IMR-90 (cell line): ENCODE results near the gene TTC28. TPM values are rescaled to one million over a fixed set of nuclear protein-coding genes. Genes with fewer than 3 reads are reported as not detected.

Experiments used
- ATAC-seq: fragments of 200-7000 bp; cut with Tn5 transposase; 2 replicates; pipeline ENCODE4 v1.9.1; 2020; ENCODE audit warnings: low read depth, mild to moderate bottlenecking, moderate library complexity
- BruUV-seq: library from RNA; stranded (reverse); fragments of 400-500 nt; replicated peaks from 2 replicates; lab custom pipeline; 2021; lab: Mats Ljungman, UMichigan
- CTCF ChIA-PET: fragments of 300-600 bp; formaldehyde crosslinking; extraction: SDS; loops from one replicate; lab custom pipeline; 2021; ENCODE audit warnings: antibody characterized with exemption; lab: Yijun Ruan, JAX
- POLR2A ChIA-PET: fragments of 300-600 bp; sonication (Branson Sonifier 250); formaldehyde crosslinking; loops from one replicate; lab custom pipeline; 2022; ENCODE audit warnings: antibody characterized with exemption; ENCODE audit not compliant: unreplicated experiment; lab: Charles Lee
- DNase-seq: peaks from one replicate; pipeline ENCODE4 v3.0.0; 2013
- H2AFZ ChIP-seq: replicated peaks from 2 replicates; pipeline ENCODE3; 2013; ENCODE audit warnings: low read length, mild to moderate bottlenecking; ENCODE audit not compliant: poor library complexity
- H2AK5ac ChIP-seq: 2 replicates; pipeline ENCODE4 v1.6.1; 2013; ENCODE audit warnings: low read depth, low read length, inconsistent platforms
- H2AK9ac ChIP-seq: replicated peaks from 2 replicates; pipeline ENCODE3; 2013; ENCODE audit warnings: mild to moderate bottlenecking, low read depth, low read length, moderate library complexity; ENCODE audit not compliant: poor library complexity
- H2BK120ac ChIP-seq: 2 replicates; pipeline ENCODE4 v1.6.1; 2013; ENCODE audit warnings: low read depth, low read length, inconsistent platforms
- H2BK15ac ChIP-seq: 3 replicates; pipeline ENCODE4 v1.6.1; 2013; ENCODE audit warnings: low read depth, low read length, inconsistent platforms
- H2BK20ac ChIP-seq: 2 replicates; pipeline ENCODE4 v1.6.1; 2013; ENCODE audit warnings: low read depth, mild to moderate bottlenecking, inconsistent platforms, low read length, moderate library complexity
- H2BK5ac ChIP-seq: 2 replicates; pipeline ENCODE4 v1.6.1; 2013; ENCODE audit warnings: mild to moderate bottlenecking, low read depth, low read length, inconsistent platforms; ENCODE audit not compliant: poor library complexity, severe bottlenecking
- H3K14ac ChIP-seq: replicated peaks from 2 replicates; pipeline ENCODE4 v1.6.1; 2013; ENCODE audit warnings: low read depth, low read length, inconsistent platforms
- H3K18ac ChIP-seq: 2 replicates; pipeline ENCODE4 v1.6.1; 2013; ENCODE audit warnings: low read depth, low read length, control low read depth
- H3K23ac ChIP-seq: 2 replicates; pipeline ENCODE4 v1.6.1; 2013; ENCODE audit warnings: low read depth, low read length, inconsistent platforms
- H3K27ac ChIP-seq: 2 replicates; pipeline ENCODE4 v1.5.1; 2013; ENCODE audit warnings: mild to moderate bottlenecking, control low read depth, low read length; ENCODE audit not compliant: insufficient read depth
- H3K27me3 ChIP-seq: 2 replicates; pipeline ENCODE4 v1.6.1; 2013; ENCODE audit warnings: low read length; ENCODE audit not compliant: control insufficient read depth, insufficient read depth
- H3K36me3 ChIP-seq: 2 replicates; pipeline ENCODE4 v1.6.1; 2013; ENCODE audit warnings: low read length, mixed read lengths; ENCODE audit not compliant: control insufficient read depth, insufficient read depth
- H3K4ac ChIP-seq: 2 replicates; pipeline ENCODE4 v1.6.1; 2013; ENCODE audit warnings: low read depth, low read length, inconsistent platforms
- H3K4me1 ChIP-seq: 2 replicates; pipeline ENCODE4 v1.6.1; 2013; ENCODE audit warnings: low read length, mixed read lengths; ENCODE audit not compliant: control insufficient read depth, insufficient read depth
- H3K4me2 ChIP-seq: 2 replicates; pipeline ENCODE4 v1.6.1; 2013; ENCODE audit warnings: low read depth, mild to moderate bottlenecking, control low read depth, low read length, moderate library complexity
- H3K4me3 ChIP-seq: 2 replicates; pipeline ENCODE4 v1.5.1; 2013; ENCODE audit warnings: low read depth, mild to moderate bottlenecking, control low read depth, low read length, moderate library complexity; ENCODE audit not compliant: insufficient read depth
- H3K56ac ChIP-seq: 2 replicates; pipeline ENCODE4 v1.6.1; 2013; ENCODE audit warnings: low read length, inconsistent platforms; ENCODE audit not compliant: insufficient read depth; ENCODE audit errors: extremely low read depth
- H3K79me1 ChIP-seq, 2 experiments: 2 replicates each; pipeline ENCODE4 v1.6.1; 2013; ENCODE audit warnings: low read length in 2 of 2, inconsistent platforms in 1 of 2, low read depth in 1 of 2
- H3K9ac ChIP-seq: 2 replicates; pipeline ENCODE4 v1.6.1; 2013; ENCODE audit warnings: low read depth, low read length, control low read depth
- H3K9me1 ChIP-seq: 2 replicates; pipeline ENCODE4 v1.6.1; 2013; ENCODE audit warnings: low read length, inconsistent platforms; ENCODE audit not compliant: insufficient read depth
- H3K9me3 ChIP-seq: 2 replicates; pipeline ENCODE4 v1.6.1; 2013; ENCODE audit warnings: low read length; ENCODE audit not compliant: control insufficient read depth, insufficient read depth
- H4K20me1 ChIP-seq: 2 replicates; pipeline ENCODE4 v1.6.1; 2013; ENCODE audit warnings: low read length, inconsistent platforms; ENCODE audit not compliant: insufficient read depth
- H4K5ac ChIP-seq: 2 replicates; pipeline ENCODE4 v1.6.1; 2013; ENCODE audit warnings: mild to moderate bottlenecking, low read depth, low read length, control low read depth
- H4K8ac ChIP-seq, 2 experiments: 2 replicates each; pipeline ENCODE4 v1.6.1; 2013; ENCODE audit warnings: low read depth in 2 of 2, low read length in 2 of 2, control low read depth in 1 of 2, inconsistent platforms in 1 of 2
- H4K91ac ChIP-seq: 2 replicates; pipeline ENCODE4 v1.6.1; 2013; ENCODE audit warnings: low read depth, low read length, inconsistent platforms; ENCODE audit not compliant: insufficient read depth
- BHLHE40 ChIP-seq: fragments of 150-350 bp; IDR thresholded peaks from 2 replicates; pipeline ENCODE4 v1.6.1; 2016; ENCODE audit warnings: mild to moderate bottlenecking, low read depth, low read length
- RCOR1 ChIP-seq: IDR thresholded peaks from 2 replicates; pipeline ENCODE4 v1.6.1; 2012; ENCODE audit warnings: mild to moderate bottlenecking, low read length, improper control_type of control experiment; ENCODE audit not compliant: insufficient replicate concordance
- SMC3 ChIP-seq: fragments of 150-350 bp; IDR thresholded peaks from 2 replicates; pipeline ENCODE4 v1.6.1; 2016; ENCODE audit warnings: low read depth, mild to moderate bottlenecking, antibody characterized with exemption, low read length, moderate library complexity
- WGBS, 2 experiments: methylation state at CpG; one replicate each; pipeline versions ENCODE4 v1.1.5 to v1.1.7; 2013; ENCODE audit warnings: missing lambda C conversion rate in 2 of 2; ENCODE audit not compliant: insufficient read length in 1 of 2; ENCODE audit errors: extremely low coverage in 2 of 2; 5-methylcytosine and 5-hydroxymethylcytosine counted together
- dilution Hi-C: fragments of 300-500 bp; cut with HindIII; formaldehyde crosslinking; loops from one replicate; pipeline ENCODE4 v1.14.3; 2018; ENCODE audit warnings: low sequenced_read_pairs; ENCODE audit not compliant: unreplicated experiment
- in situ Hi-C: fragments of 300-500 bp; cut with MboI; formaldehyde crosslinking; loops from 3 replicates; pipeline ENCODE4 v1.14.3; 2019; ENCODE audit warnings: low sequenced_read_pairs, inconsistent platforms, mixed read lengths
- intact Hi-C: fragments of 100-400 bp; cut with micrococcal nuclease; formaldehyde crosslinking; loops from 2 replicates; pipeline ENCODE4 v1.10.0; 2022
- polyA plus RNA-seq, 3 experiments: library from polyadenylated mRNA; depleted of rRNA; stranded (reverse); fragments of >200 nt; gene quantifications; 2 replicates each; pipeline ENCODE4 v1.2.3, GENCODE V29; 2012; ENCODE audit warnings: low replicate concordance in 1 of 3
- total RNA-seq: library from RNA; depleted of rRNA; stranded (reverse); fragments of >200 nt; gene quantifications from 2 replicates; pipeline ENCODE4 v1.2.3, GENCODE V29; 2012

TTC28 gene
- total and polyA plus RNA-seq, 2 of the 4 experiments (the other 2 are of a cell fraction) = 5.6 to 13.3 TPM

GRCh38 chr22:28268171-28268570 is 411.5 kb downstream of the TTC28 start:
- H4K91ac ChIP-seq = no peak overlapping the region
- dilution Hi-C loops (no loop called here), intact Hi-C loops (no loop called here), in situ Hi-C loops (no loop called here)
- H3K14ac ChIP-seq = no peak overlapping the region
- no peak for TF ChIP-seq SMC3
- TF ChIP-seq BHLHE40 = no peak
- no peak for TF ChIP-seq RCOR1
- no TSS peak for BruUV-seq
- H3K79me1 ChIP-seq = peaks cover 0 to 4% of the 10 kb centered on the region in 2 experiments; a peak in 1 of 4 replicates
- H3K23ac ChIP-seq = no peak overlapping the region
- H2BK5ac ChIP-seq = no peak overlapping the region
- no peak overlapping the region for H2AK9ac ChIP-seq
- H2BK20ac ChIP-seq = no peak overlapping the region
- ATAC-seq (no peak), DNase-seq (no peak)
- no peak overlapping the region for H3K4me2 ChIP-seq
- no peaks in the 10 kb centered on the region for H3K36me3 ChIP-seq
- no peak overlapping the region for H2AK5ac ChIP-seq
- H4K8ac ChIP-seq = no peak overlapping the region
- H3K9me1 ChIP-seq = no peaks in the 10 kb centered on the region
- H4K5ac ChIP-seq = no peak overlapping the region
- no peak overlapping the region for H3K4me3 ChIP-seq
- CTCF ChIA-PET = no interaction called here
- POLR2A ChIA-PET = no interaction called here
- no peak overlapping the region for H2BK15ac ChIP-seq
- no peak overlapping the region for H3K9ac ChIP-seq
- H4K20me1 ChIP-seq = no peaks in the 10 kb centered on the region
- no peak overlapping the region for H3K18ac ChIP-seq
- no CpG with 5 or more reads among the region's 3 CpGs for WGBS, 2 experiments
- no peak overlapping the region for H3K27ac ChIP-seq
- no peak overlapping the region for H3K4ac ChIP-seq
- H3K56ac ChIP-seq = no peak overlapping the region
- no peaks in the 10 kb centered on the region for H3K9me3 ChIP-seq
- H3K27me3 ChIP-seq = no peaks in the 10 kb centered on the region
- H2BK120ac ChIP-seq = no peak overlapping the region
- no peaks in the 10 kb centered on the region for H3K4me1 ChIP-seq
- no peak overlapping the region for H2AFZ ChIP-seq
